Adipose tissue (tissue), 3 donors: Measurements from ENCODE around the gene ELL. TPM values are rescaled to one million over a fixed set of nuclear protein-coding genes. Genes with fewer than 3 reads are reported as not detected.

Experiments used
- H3K27ac ChIP-seq: one replicate; pipeline ENCODE4 v1.5.1; 2013; ENCODE audit warnings: low read depth, low read length
- WGBS, 3 donors: extraction: QIAGEN DNeasy Blood & Tissue Kit; methylation state at CpG; one replicate each; pipeline ENCODE4 v1.1.7; 2013; 5-methylcytosine and 5-hydroxymethylcytosine counted together
- polyA plus RNA-seq, 3 donors: library from polyadenylated mRNA; stranded (reverse); fragments of 200-250 nt; gene quantifications; one replicate each; pipeline ENCODE4 v1.2.3, GENCODE V29; 2013
- donor health status: healthy with polysubstance abuse.
- donor health status: Bipolar disorder and iron deficiency.
- donor health status: healthy.

ELL gene
- polyA plus RNA-seq, 3 donors = 6.5 to 25.9 (median 9.2) TPM

DNA sequence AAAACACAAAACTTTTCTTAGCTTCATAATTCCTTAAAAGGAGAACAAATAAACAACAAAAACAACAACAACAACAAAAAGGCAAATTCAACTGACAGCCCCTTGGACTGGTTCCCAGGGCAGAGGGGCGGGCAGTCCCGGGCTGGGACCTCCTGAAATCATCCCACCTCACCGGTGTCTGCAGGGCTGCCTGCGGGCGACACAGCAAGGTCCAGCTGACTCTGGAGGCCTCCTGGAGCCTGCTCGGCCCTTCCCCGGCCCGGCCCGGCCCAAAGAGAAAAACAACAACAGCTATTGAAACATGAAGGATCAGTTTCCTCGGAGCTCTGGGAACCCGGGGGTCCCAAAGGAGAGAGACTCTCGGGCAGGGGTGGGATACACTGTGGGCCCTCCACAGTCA is 78.9 kb downstream of the ELL start:
- H3K27ac ChIP-seq = no peak overlapping the region
- 83 to 91% (median 84%) methylated on average over 12 of the region's 12 CpGs for WGBS, 3 donors

DNA sequence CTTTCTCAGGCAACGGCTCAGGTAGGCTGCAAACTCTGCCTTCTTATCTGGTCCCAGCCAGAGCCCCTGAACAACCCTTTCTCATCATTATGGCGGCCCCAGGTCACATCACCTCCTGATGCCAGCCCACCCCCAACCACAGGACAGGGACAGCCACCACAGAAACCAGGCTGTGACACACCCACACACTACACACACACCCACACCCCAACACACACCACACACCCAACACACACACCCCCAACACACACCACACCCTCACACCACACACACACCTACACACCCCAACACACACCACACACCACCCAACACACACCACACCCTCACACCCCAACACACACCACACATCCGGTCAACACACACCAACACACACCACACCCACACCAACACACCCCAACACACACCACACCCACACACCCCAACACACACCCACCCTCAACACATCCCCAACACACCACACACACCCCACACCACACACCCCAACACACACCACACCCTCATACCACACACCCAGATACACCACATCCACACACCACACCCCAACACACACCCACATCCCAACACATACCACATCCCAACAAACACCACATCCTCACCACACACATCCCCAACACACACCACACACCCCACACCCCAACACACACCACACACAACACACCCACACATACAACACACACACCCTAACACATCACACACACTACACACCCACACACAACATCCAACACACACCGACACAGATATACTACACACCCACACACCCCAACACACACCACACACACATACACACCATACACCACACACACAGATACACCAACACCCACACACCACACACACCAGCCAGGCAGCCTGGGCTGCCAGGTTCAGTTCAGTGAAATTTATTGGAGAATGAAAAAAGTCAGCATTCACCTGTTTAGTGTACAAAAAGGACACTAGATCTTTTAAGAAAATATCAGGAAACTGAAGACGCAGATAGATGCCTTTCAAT is 79.8 kb downstream of the ELL start:
- WGBS, 3 donors = 74 to 88% (median 85%) methylated on average over 5 of the region's 5 CpGs
- no peak overlapping the region for H3K27ac ChIP-seq

DNA sequence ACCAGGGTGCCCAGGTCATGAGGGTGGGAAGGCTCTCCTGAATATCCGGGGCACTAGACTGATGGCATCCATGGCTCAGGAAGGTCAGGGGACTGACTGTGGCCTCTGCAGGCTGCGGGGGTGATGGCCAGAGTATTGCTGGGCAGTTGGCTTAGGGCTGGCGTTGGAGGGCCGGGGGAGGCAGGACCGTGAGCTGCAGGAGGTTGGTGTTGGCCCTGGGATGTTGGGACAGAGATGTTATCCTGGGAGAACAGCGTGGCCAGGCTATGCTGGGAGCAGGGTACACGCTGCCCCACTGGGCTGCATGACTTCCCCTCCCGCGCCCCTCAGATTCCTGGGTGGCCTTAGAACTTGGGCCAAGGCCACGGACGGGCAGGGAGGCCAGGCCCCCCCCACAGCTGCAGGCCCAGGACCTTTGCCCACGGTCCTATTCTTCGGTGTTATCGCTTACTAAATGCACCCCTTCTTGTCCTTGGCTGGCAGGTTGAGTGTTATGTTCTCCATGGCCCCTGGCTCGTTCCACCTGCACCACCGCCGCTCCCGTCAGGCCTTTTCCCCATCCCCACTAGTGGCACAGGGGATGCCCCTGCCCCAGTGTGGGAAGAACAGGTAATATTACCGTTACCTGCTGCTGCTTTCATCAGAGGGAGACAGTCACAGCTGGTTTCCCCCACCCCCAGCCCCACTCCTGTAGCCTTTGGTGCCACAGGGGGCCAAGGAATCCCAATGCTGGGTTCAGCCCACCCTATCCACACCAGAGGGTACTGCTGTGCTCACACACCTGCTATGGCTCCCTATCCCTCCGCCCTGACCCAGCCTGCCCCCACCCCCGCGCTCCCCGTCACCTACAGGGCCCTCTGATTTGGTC is 80.7 kb downstream of the ELL start:
- 50 to 87% (median 86%) methylated on average over 21 to 23 of the region's 23 CpGs for WGBS, 3 donors
- H3K27ac ChIP-seq = no peak overlapping the region

DNA sequence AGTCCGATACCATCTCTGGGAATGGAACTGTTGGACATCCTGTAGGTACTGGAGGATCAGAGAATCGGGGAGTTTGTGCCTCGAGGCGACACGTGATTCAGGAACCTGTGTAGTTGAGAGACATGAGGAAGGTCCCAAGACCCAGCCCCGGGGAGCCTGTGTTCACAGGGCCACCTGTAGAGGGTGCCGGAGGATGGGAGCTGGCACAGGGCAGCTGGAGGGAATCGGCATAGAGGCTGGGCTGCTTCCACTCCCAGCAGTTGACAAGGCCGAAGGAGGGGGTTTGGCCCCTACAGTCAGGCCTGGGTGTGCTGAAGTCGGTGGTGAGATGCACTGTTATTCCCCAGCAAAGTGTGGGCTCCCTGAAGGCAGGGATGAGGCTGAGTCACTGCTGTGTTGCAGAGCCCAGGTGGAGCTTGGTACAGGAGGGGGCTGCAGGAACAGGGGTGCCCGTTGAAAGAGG is 81.4 kb downstream of the ELL start:
- no peak overlapping the region for H3K27ac ChIP-seq
- 25 to 58% (median 52%) methylated on average over 11 of the region's 11 CpGs for WGBS, 3 donors

DNA sequence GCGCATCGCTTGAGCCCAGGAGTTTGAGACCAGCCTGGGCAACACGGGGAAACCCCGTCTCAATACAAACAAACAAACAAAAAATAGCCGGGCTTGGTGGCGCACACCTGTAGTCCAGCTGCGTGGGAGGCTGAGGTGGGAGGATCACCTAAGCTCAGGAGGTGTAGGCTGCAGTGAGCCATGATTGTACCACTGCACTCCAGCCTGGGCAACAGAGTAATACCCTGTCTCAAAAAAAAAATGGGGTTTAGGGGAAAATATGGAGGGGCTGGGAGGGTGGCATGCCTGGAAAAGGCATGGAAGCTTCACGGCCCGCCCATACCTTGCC is 82.0 kb downstream of the ELL start:
- no peak overlapping the region for H3K27ac ChIP-seq
- 75 to 92% (median 89%) methylated on average over 9 of the region's 9 CpGs for WGBS, 3 donors

DNA sequence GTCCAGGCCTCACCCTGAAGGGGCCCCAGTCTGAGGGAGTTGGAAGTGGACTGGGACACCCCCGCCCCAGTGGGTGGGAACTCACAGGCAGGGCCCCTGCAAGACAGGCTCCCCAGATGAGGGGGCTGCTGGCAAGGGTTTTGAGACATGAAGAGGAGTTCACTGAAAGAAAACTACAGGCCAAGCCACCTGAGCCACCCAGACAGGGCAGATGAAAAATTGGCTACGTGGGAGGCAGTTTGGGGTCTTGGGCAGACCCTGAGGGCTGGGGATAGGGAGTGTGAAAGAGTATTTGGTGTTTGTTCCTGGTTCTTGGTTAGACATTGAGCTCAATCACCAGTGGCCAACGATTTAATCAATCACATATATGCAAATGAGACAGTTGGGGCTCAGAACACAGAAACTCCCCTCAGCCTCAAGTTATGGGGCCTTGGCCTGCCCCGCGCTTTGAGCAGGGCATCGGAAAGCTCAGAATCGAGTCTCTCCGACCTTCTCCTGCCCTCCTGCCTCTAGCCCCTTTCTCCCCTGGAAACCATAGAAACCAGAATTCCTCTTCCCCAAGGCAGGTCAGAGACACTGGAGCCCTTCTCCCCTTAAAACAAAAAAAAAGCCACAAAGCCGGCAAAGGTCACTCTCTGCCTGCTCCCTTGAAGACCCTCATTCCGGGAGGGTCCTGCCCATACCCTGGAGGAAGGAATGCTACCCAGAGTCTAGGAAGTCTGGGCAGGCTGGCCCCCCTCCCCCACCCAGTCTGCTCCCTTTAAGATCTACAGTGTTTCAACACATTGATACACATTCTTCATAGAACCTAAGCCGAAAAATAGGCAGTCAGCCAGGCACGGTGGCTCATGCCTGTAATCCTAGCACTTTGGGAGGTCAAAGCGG is 82.6 kb downstream of the ELL start:
- H3K27ac ChIP-seq = no peak overlapping the region
- WGBS, 3 donors = 52 to 77% (median 70%) methylated on average over 13 of the region's 13 CpGs

DNA sequence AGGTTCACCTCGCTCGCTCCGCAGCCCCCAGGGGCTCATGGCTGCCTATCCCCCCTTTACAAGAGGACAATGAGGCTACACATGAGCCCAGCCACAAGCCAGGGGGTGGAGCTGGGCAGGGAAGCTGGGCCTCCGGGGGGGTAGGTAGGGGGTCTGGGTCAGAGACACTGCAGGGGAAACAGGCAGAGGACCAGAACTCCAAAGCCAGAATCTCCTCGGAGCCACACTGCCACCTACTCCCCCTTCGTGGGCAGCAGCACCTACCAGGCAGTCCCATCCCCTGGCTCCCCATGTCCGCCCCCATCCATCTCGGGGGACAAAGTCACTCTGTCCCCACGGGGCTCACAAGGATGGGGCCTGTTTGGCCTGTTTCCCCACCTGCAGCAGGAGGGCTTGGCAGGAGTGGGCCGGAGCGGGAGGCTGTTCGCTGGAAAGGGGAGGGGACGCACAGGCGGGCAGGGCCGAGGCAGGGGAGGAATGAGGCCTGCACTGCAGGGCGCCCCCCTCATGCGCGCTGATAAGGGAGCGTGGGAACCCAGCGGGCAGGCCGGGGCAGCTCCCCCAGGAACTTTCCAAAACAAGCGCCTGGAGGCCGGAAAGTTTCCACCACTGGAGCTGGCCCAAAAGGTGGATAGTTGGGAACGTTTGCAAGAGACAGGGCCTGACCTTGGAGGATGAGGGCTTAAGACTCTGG is 83.4 kb downstream of the ELL start:
- WGBS, 3 donors = 8 to 37% (median 28%) methylated on average over 22 to 24 of the region's 24 CpGs

DNA sequence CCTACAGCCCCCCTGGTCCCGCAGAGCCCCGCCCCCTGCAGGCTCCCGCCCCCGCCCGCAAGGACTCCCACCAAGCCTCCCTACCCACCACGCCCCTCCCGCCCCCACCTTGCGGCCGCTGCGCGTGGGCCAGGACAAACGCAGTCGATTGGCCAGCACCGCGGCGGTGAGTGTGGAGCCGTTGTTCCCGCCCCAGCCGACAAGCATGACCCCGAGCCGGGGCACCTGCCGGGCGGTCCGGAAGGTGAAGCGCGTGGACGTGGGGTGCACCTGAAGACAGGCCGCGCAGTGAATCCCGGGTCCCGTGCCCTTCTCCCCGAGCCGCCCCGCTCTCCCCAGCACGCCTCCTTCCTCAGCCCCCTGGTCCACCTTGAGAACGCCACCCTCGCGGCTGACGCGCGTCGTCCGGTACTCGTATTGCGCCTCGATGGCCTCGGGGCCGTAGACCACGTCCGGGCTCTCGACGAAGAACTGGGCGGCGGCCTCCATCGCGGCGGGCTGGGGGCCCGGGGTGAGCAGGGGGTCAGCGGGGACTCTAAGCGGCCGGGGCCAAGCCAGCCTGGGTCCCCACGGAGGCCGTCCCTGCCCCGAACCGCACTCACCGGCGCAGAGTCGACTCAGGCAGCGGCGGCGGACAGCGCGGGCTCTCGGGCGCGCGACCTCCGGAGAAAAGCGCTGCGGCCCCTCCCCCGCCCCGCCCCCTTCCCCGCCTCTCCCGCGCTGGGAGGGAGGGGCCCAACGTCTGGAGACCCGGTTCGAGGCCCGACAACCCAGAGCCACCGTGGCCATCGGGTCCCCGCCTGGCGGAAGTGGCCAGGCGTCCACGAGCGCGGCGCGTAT is 84.2 kb downstream of the ELL start, which contains the start of gene ISYNA1:
TSS of gene ISYNA1 (minus strand) at position 643 of the 840 bp plus-strand sequence. CDS start at position 489, 154 bp downstream.
- WGBS, 3 donors = 0 to 1% (median 0%) methylated on average over 70 to 99 of the region's 99 CpGs
- H3K27ac ChIP-seq = peak within 1 kb of the TSS; percentile 23

More for the DNA sequence above, 83.4 kb downstream of the ELL start:
- H3K27ac ChIP-seq = no peak overlapping the region

DNA sequence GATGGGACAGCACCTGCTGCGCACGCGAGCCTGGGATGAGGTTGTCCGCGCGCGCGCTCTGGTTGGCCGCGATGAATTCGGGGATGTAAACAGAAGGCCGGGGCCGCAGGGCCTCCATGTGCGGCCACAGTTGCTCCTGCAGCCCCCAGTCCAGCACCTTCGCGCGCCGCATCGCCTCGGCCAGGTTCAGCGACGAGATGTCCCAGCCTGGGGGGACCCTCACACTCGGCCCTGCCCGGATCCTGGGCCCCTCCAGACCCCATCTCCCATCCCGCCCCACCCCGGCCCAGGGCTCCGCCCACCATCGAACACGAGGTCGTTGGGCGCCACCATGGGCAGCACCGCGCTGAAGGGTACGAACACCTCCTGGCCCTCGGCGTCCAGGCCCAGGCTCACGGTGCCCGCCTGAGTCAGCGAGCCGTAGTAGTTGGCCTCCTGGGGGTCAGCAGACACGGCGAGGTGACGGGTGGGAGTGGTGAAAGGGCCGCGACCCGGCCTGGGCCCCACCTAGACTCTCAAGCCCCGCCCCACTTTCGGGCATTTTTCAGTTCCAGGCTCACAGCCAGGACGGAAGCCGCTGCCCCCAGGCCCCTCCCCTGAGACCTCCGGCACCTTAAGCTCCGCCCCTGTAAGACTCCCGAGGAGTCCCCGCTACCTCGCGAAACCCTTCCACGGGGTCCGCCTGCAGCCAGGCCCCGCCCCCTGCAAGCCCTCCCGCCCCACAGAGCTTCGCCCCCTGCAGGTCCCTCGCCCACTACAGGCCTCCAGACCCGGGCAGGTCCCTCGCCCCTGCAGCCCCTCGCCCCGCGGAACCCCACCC is 85.0 kb downstream of the ELL start:
- WGBS, 3 donors = 23 to 40% (median 25%) methylated on average over 54 to 67 of the region's 67 CpGs
- no peak overlapping the region for H3K27ac ChIP-seq

DNA sequence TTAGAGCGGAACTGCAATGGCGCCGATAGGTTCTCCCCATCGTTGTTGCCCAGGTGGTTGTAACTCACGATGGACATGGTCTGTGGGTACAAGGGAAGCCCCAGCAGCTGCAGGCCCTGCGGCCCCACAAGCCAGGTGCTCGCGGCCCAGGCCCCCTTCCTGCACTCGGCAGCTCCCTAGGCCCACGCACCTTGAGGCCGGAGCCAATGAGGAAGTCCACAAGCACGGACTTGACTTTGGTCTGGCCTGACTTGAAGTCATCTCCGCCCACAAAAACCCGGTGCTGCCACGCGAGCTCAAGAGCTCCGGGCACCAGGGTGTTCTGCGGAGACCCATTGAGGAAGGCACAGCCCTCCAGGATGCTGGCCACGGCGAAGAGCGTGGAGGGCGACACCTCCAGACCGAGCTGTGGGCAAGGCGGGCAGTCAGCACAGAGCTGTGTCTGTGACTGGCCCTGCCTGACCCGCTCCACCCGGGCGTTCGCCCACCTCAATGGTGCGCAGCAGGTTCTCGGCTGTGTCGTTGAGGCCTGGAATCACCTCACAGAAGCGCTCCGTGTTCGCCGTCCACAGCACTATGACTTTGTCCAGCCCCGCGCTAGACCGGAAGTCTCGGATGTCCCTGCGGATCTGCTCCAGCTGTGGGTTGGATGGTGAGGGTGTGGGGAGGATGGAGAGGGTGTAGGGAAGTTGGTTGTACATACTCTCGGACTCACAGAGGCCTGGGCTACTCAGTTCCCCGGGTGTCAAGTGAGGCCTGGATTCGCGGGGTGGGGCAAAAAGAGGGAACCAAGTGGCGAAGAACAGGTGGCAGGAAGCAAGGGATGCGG is 85.8 kb downstream of the ELL start:
- H3K27ac ChIP-seq = no peak overlapping the region
- WGBS, 3 donors = 86 to 89% (median 87%) methylated on average over 44 to 46 of the region's 46 CpGs

DNA sequence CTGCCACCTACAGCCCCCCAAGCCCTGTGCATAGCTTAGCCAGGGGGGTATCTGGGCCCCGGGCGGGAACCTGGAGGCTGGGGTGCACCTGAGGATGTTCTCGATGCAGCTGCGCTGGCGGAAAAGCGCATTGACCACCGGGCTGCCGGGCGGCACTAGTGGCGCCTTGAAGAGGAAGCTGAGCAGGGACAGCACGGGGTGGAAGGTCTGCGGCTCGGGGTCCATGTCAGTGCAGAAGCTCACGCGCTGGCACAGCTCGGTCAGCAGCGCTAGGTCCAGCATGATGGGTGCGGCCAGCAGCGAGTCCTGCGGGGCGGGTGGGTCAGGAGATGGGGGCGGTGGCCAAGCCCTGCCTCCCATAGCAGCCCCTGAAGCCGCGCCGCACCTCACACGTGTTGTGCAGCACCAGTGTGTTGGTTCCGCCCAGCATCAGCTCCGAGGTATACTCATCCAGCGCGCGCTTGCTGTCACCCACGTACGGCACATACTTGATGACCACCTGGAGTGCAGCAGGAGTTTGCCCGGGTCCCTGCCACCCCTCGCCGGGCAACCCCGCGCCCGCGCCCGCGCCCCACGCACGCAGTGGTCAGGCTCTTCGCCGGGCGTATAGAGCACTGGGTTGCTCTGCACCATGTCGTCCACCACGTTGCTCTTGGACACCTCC is 86.6 kb downstream of the ELL start:
- no peak overlapping the region for H3K27ac ChIP-seq
- WGBS, 3 donors = 94 to 96% (median 95%) methylated on average over 45 to 49 of the region's 49 CpGs

DNA sequence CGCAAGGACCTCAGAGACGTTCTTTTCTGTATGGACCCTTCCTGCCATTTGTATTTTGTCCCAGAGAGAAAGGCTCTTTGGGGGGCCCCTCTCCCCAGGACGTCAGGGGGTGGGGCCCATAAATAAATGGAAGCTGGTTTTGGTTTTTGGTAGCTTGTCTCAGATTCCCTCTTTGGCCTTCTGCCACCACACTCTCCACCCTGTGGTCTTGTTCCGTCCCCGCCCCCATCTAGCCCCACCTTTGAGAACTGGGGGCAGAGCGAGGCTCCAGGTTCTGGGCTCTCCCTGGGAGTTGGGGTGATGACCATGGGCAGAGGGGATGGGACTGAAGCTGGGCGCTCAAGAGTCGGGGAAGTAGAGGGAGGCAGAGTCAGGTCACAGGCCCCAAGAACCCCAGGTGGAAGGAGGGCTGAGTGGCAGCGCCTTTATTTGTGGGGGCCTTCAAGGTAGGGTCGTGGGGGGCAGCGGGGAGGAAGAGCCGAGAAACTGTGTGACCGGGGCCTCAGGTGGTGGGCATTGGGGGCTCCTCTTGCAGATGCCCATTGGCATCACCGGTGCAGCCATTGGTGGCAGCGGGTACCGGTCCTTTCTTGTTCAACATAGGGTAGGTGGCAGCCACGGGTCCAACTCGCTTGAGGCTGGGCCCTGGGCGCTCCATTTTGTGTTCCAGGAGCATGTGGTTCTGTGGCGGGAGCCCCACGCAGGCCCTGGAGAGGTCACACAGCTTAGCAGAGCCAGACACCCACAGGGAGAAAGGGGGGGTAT is 87.3 kb downstream of the ELL start:
- 90 to 94% (median 91%) methylated on average over 20 to 21 of the region's 21 CpGs for WGBS, 3 donors
- no peak overlapping the region for H3K27ac ChIP-seq

DNA sequence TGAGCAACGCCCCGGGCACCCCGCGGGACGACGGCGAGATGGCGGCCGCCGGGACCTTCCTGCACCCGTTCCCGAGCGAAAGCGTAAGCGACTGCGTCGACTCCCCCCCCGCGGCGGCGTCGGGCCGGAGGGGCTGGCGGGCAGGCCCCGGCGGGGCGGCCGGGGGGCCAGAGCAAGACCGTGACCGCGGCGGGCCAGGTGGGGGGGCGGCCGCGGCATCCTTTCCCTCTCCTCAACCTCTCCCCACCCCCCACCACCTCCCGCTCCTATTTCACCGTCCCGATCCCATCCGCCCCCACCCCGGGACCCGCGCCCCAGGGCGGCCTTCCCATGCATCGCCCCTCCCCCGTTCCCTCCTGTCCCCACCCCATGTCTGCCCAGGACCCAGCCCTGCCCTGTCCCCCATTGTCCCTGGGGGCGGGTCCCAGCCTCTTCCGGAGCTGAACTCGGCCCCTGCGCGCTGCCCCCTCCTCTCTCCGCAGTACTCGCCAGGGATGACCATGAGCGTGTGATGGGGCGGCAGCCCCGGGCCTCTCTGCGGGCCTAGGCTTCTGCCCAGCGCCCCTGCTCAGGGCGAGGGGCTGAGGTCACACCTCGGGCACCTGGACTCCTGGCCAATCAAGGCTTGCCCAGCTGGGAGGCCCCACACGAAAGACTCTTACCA is 88.0 kb downstream of the ELL start:
- H3K27ac ChIP-seq = no peak overlapping the region
- 32 to 36% (median 33%) methylated on average over 29 to 60 of the region's 60 CpGs for WGBS, 3 donors
